GM18951 (cell line): ENCODE measurements around the gene NMNAT2.
"Not testable (repeated sequence)": the region's sequence is repeated elsewhere in the genome, so short reads cannot be mapped to it uniquely, and the experiment has no call there.

Source experiments
- POLR2A ChIP-seq: IDR thresholded peaks from 4 replicates; pipeline ENCODE4 v1.6.1; 2011; ENCODE audit warnings: mild to moderate bottlenecking; ENCODE audit not compliant: insufficient read length, insufficient read depth; ENCODE audit errors: extremely low read depth
- in situ Hi-C: fragments of 300-500 bp; cut with MboI; formaldehyde crosslinking; loops from one replicate; pipeline ENCODE4 v1.12.0; 2022; ENCODE audit warnings: low sequenced_read_pairs, mixed read lengths, inconsistent platforms; ENCODE audit not compliant: unreplicated experiment

NMNAT2 gene

DNA sequence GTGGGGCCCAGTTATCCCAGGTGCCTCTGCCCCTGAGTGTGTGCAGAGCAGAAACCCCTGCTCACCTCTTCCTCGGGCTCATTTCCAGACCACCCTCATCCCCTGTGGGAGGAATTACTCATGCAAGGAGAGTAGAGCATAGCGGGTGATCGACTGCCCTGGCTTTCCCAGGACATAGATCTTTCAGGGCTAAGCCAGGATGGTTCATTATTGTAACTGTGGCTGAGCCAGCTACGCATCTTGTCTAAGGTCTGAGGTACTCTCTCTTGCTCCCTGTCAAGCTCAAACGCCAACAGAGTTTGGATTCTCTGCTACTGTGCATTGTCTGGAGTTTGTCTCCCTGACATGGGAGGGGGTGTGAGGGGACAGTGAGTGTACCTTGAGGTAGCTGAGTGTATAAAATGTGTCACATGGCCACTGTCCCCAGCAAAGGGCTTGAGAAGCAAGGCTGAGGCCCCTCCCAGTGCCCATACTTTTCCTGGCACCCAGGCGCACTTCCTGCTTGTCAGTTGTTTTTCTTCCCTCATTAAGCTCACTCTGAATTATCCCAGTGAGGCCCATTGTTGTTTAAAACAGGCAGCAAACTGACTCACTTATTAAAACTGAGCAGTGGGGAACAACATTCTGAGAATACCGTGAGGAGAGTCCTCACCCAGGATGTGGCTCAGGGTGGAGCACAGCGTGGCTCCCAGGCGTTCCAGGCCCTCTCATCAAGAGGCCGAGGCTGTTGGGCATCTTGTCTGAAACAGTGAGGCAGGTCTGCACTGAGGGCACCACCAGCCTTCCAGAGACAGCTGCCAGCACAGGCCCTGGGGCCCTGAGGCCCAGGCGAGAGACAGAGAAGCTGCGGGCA, 139.2 kb downstream of the NMNAT2 start:
- in situ Hi-C loops, result loop anchor here (25.0 kb wide), 1 partner anchor 633 kb away; no protein-coding TSS in a partner anchor
- no peak for TF ChIP-seq POLR2A

- TF ChIP-seq POLR2A, result no peak
- in situ Hi-C loops, result loop anchor here (25.0 kb wide), 1 partner anchor 634 kb away; no protein-coding TSS in a partner anchor
These were observed 140.1 kb downstream of the NMNAT2 start for GRCh38 chr1:183277821-183278738.

- in situ Hi-C loops, result loop anchor here (25.0 kb wide), 1 partner anchor 636 kb away; no protein-coding TSS in a partner anchor
These were observed 141.6 kb downstream of the NMNAT2 start for GRCh38 chr1:183276386-183277080.

DNA sequence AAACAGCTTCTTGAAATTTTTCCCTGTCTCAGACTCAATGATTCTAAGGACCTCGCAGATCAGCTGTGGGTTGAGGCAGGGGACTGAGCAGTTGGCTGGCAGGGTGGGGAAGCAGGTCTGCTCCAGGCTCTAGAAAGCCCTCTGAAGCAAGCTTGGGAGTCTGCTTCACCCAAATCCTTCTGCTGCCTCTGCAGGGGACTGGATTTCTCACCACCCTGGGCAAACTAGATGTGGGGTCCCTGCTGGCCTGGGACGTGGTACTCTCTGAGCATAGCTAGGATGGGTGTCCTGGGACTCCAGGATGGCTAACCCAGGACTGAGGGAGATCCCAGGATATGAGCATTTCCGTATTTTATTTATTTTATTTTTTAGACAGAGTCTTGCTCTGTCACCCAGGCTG, 142.9 kb downstream of the NMNAT2 start:
- TF ChIP-seq POLR2A, result no peak
- in situ Hi-C loops, result loop anchor here (25.0 kb wide), 1 partner anchor 637 kb away; no protein-coding TSS in a partner anchor

More at GRCh38 chr1:183276386-183277080, 141.6 kb downstream of the NMNAT2 start:
- TF ChIP-seq POLR2A, result no peak

GRCh38 chr1:183274836-183275235, 143.3 kb downstream of the NMNAT2 start:
- in situ Hi-C loops, result loop anchor here (25.0 kb wide), 1 partner anchor 637 kb away; no protein-coding TSS in a partner anchor
- TF ChIP-seq POLR2A, result no peak

- in situ Hi-C loops, result not testable (repeated sequence)
These were observed 144.2 kb downstream of the NMNAT2 start for GRCh38 chr1:183273984-183274383.

- in situ Hi-C loops, result no loop called here
- no peak for TF ChIP-seq POLR2A
These were observed 144.9 kb downstream of the NMNAT2 start for GRCh38 chr1:183273300-183273699.

- in situ Hi-C loops, result no loop called here
- TF ChIP-seq POLR2A, result no peak
These were observed 145.8 kb downstream of the NMNAT2 start for GRCh38 chr1:183272390-183272848.

DNA sequence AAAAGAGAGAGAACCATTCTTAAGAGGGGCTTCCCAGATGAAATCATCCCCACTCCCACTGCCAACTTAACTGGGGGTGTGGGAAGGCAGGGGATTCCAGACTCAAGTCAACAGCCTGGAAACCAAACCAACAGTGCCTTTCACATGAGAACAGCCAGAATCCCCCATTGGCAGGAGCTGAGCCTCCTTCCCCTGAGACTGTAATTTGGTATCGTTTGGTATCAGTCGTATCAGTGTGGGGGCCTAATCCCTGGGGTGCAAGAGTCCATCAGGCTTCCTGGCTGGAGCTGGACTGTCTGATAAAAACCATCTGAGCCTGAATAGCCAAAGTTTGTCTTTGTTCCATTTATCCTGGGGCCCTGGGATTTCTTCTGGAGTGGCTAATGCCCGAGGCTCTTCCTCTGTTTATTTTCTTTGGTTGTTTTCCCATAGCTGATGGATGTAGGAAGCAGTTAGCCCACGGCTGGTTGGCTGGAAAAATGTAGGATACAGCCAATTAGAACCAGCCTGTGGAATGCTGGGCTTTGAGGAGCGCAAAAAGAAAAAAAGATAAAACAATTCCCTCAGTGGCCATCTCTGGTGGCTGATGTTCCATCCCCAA, 147.5 kb downstream of the NMNAT2 start:
- in situ Hi-C loops, result no loop called here
- TF ChIP-seq POLR2A, result no peak

- in situ Hi-C loops, result no loop called here
- TF ChIP-seq POLR2A, result no peak
These were observed 150.3 kb downstream of the NMNAT2 start for GRCh38 chr1:183267646-183268431.

DNA sequence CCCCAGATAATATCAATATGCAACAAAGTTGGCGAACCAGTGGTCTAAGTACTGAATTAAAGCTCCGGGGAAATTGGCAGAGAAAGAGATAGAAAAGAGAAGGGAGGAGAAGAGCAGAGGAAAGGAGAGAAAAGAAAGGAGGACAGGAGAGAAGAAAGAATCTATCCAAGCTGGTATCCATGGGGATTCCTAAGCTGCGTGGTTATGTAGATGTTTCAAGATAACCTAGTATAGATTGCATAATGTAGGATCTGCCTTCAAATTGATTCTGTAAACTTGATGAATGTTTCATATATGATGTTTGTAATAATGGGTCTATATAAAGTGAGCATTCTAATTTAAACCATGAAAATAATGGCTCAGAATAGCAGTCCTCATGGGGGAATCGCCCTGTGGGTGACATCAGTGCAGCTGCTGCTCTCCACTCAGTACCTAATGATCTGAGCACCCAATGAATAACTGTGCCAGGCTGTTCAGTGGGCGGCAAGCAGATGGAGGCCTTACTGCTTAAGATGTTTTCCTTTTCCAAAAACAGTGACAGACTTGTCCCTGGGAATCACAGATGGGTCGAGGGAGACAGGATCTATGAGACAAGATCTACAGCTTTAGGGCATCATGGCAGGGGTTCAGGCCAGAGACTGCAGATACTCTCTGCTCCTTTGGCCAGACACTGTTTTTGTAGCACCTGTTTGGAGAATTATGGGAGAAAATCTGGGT, 154.1 kb downstream of the NMNAT2 start:
- in situ Hi-C loops, result no loop called here
- no peak for TF ChIP-seq POLR2A
